GM12801 (cell line): ENCODE measurements around the gene FREM3.

Source experiments
- CTCF ChIP-seq: IDR thresholded peaks from one replicate; pipeline ENCODE4 v1.5.1; 2011; ENCODE audit warnings: control low read depth; ENCODE audit not compliant: insufficient read length; ENCODE audit errors: extremely low read depth

The FREM3 gene

DNA sequence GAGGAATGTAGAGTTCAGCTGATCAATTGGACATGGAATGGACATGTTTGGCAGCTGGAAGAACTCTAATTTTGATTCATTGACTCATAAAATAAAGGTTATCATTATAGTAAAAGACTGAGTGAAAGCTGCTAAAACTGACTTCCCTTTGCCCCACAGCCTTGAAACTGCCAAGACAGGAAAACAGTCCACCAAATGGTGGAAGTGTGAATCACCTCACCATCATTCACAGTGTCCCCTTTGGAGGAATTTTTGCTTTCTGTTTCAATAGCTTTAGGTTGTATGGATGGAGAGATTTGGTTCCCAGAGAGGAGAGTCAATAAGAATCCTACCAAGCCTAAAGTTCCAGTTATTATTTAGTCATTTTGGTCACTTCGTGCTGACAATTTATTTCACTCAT is 20.8 kb upstream of the FREM3 start:
- TF ChIP-seq CTCF, result no peak

DNA sequence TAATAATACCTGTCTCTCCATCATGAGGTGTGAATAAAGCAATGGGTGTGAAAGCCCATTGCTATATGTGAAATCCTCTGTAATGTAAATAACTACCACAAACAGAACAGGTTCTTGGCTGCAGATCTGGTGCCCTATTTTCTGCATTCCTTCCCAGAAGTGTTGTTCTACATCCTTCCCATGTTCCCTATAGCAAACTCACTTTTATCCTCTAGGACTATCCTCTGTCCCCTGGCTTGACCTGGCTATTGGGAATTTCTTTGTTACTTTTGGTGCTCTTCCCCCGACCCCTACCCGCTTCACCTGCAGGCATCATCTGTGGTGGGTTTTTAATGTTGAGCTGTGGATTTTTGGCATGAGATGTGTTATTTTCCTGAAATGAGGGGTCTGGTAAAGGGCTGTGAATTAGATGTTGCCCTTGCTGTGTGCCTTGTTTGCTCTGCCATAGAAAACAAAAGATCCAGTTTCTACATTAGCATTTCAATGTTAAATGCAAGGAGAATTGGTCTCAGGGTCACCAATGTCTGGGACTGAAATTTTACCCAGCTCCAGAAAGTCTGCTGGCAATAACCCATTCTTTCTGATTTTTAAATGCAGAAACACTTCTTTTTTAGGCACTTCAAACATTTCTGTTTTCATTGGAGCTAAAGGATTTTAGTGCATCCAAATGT is 13.6 kb upstream of the FREM3 start:
- TF ChIP-seq CTCF, result no peak

DNA sequence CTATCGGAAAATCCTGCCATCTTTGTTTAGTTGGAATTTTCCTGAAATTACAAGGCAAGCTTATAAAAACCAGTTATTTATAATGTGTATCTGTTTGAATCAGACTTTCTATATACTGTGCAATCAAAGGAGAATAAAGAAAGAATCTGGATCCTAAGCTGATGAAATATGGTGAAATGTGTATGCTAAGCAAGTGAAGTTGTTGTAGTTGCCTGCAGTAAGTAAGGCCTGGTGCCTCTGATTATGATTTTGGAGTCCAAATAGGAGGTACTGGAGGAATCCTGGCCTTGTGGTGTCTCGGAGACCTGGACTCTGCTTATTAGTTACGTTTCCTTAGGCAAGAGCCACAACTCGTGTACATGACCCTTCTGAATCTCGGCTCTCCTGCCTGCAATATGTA is 13.1 kb upstream of the FREM3 start:
- TF ChIP-seq CTCF, result no peak

DNA sequence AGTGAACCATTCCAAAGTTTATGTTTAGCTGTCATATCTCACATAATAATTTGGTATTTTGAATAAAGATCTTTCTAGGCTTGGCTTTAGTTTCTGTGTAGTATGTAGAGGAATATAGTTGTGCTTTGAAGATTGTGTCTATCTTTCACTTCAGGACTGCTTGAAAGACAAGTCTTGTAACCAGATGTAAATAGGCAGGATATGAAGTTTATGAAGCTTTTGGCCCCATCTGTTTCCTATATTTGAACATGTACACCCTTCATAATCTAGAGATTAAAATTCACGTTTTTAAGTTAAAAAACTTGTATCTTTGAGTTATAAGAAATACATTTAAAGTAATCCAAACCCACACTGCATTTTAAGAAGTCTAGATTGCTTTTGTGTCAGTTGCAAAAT is 11.7 kb upstream of the FREM3 start:
- TF ChIP-seq CTCF, result no peak

DNA sequence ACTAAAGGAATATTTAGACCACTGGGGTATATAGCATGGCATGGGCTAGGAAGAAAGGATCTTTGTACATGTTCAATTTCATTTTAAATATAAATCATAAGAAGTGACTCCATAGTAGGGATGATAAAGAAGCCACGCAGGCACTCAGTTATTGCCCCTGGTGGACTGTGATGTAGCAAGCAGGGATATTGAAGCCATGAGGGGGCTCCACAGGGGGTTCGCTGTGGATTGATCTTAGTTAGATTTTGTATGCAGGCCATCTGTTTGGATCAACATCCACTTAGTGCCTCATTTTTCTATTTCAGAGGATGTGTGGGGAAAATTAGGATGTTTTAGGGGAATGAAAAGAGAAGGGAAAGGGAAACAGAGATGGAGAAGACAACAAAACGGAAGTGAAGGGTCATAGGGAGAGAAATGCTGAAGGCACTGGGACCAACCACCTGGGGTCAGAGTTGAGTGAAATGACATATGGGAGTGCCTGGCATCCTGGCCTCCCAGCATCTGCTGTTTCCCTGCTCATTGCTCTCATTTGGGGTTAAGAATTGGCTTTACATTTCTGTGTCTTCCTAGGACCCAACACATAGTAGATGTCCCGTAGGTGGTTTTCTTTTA is 11.2 kb upstream of the FREM3 start:
- no peak for TF ChIP-seq CTCF

DNA sequence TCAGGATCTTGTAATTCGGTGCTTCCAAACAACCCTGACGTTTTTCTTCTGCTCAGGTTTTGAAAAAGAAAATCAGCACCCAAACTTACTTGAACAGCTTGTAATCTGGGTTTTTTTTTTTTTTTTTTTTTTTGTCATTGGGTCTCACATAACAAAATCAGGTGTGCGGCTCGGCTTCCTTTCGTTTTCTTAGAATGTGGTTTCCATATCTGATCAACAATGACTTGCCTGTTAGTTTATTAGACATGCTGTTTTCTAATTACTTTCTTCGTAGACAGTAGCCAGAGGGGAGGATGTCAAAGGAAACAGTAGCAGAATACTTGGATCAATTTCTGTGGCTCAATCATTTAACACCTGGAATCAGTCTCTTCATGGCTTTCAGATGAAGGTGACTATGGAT is 890 bp upstream of the FREM3 start:
- TF ChIP-seq CTCF, result no peak

GRCh38 chr4:143700046-143700415 is 444 bp downstream of the FREM3 start:
- no peak for TF ChIP-seq CTCF
